ENCODE results near the gene STAT1. TPM values are rescaled to one million over a fixed set of nuclear protein-coding genes. Genes with fewer than 3 reads are reported as not detected.
A peak's percentile ranks its signal among the peaks of the same experiment; 100 is the strongest.

STAT1 gene
- total RNA-seq, 1 donor from 2014 or later, result 139 TPM

DNA sequence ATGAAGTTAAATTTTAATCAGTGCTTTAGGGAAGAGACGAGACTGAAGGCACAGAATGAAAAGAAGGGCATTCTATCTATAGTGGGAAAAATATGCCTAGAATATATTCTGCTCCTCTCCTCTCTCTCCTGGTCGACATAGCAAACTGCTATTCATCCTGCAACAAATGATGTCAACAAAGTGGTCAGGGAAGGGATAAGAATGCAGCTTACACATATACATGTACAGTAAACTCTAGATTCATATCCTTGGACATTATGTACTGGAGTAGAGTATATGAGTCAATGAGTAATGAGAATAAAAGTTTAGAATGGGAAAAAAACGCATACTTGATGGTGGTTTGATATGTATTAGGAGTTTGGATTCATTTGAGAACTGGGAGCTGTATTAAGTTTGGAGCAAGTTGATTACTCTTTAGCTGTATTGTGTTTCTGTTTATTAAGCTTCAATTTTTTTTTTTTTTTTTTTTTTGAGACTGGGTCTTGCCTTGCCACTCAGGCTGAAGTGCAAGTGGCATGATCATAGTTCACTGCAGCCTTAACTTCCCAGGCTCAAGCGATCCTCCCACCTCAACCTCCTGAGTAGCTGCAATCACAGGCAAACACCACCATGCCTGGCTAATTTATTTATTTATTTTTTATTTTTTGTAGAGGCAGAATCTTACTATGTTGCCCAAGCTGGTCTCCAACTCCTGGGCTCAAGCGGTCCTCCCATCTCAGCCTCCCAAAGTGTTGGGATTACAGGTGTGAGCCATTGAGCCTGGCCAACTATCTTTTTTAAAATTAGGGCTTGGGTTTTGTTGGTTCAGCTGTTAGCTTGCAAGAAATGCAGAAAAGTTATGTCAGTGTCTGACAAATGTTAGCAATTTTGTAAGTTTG lies 53.8 kb downstream of the STAT1 start:
- Mint-ChIP-seq H3K4me3 (ENCODE audit: low read depth) (no peak overlapping the region), H3K27ac (no peak overlapping the region), H3K9me3 (peaks cover 19% of the 10 kb centered on the region), H3K27me3 (ENCODE audit: low read depth) (no peaks in the 10 kb centered on the region), H3K4me1 (ENCODE audit: low read depth) (peaks cover 19% of the 10 kb centered on the region), H3K36me3 (ENCODE audit: low read depth) (peaks cover 68% of the 10 kb centered on the region)
- no peak for DNase-seq (ENCODE audit: low spot score)
- intact Hi-C loops (cut with micrococcal nuclease), result no loop called here

DNA sequence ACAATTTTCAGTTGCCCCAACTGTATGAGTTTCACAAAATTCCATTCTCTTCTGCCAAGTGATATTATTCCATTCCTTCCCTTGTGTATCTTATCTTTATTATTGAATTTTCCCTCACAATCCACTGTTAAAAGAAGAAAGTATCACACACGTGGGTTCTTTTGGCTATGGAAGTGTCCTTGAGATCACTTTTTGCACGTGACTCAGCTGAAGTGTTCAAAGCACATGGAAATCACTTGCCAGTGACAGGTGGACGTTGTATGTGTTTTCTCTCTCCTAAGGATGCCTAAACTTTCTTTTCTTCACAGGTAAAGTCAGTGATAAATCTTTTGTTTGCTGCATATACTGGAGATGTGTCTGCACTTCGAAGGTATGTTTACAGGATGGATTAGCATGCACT lies 60.7 kb downstream of the STAT1 start:
- Mint-ChIP-seq H3K9me3 (peaks cover 19% of the 10 kb centered on the region), H3K27me3 (ENCODE audit: low read depth) (no peaks in the 10 kb centered on the region), H3K4me1 (ENCODE audit: low read depth) (peaks cover 4% of the 10 kb centered on the region), H3K4me3 (ENCODE audit: low read depth) (no peak overlapping the region), H3K36me3 (ENCODE audit: low read depth) (peaks cover 19% of the 10 kb centered on the region), H3K27ac (no peak overlapping the region)
- intact Hi-C loops (cut with micrococcal nuclease), result no loop called here
- no peak for DNase-seq (ENCODE audit: low spot score)

DNA sequence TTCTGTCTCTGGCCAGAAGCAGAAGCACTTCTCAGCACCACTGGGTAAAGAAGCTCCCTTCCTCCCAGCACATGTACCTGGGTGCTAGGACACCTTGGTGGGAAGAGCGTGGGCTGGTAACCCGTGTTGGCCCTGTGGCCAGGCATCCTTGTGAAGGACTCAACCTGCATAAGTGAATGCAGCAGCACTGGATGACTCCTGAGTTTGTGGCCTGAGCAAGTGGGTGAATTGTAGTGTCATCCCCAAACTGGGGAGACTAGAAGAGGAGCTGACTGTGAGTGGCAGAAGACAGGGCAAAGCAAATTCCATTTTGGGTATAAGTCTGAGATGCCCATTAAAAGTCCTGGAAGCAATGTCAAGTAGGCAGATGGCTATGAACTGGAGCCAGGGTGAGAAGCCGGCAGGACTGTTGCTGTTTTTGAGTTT lies 63.4 kb downstream of the STAT1 start:
- no peak for DNase-seq (ENCODE audit: low spot score)
- Mint-ChIP-seq H3K4me1 (ENCODE audit: low read depth) (peaks cover 14% of the 10 kb centered on the region), H3K9me3 (peaks cover under 1% of the 10 kb centered on the region), H3K4me3 (ENCODE audit: low read depth) (no peak overlapping the region), H3K36me3 (ENCODE audit: low read depth) (peaks cover under 1% of the 10 kb centered on the region), H3K27ac (no peak overlapping the region), H3K27me3 (ENCODE audit: low read depth) (no peaks in the 10 kb centered on the region)
- intact Hi-C loops (cut with micrococcal nuclease), result no loop called here

DNA sequence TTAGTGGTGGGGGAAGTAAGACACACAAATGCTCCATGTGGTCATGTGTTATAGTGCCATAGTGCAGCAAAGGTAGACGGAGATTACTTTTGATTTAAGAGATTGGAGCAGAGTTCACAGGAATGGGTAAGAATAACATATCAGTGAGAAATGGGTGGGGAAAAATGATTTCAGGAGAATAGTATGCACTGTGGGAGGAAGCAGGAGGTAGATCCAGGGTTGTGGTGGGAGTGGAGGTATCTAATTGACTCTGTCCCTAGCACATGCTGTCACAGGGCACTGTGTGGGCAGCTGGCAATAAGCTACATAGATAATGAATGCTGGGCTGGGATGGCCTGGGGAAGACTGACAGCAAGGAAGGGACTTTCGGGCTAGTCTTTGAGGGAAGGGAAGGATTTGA lies 65.3 kb downstream of the STAT1 start:
- no peak for DNase-seq (ENCODE audit: low spot score)
- H3K27me3 Mint-ChIP-seq (ENCODE audit: low read depth), result no peaks in the 10 kb centered on the region
- intact Hi-C loops (cut with micrococcal nuclease), result loop anchor here (5.0 kb wide), 3 partner anchors 36 to 166 kb away; no protein-coding TSS in a partner anchor
- no peaks in the 10 kb centered on the region for H3K9me3 Mint-ChIP-seq
- no peaks in the 10 kb centered on the region for H3K36me3 Mint-ChIP-seq (ENCODE audit: low read depth)
- peaks cover 16% of the 10 kb centered on the region for H3K4me1 Mint-ChIP-seq (ENCODE audit: low read depth)
- no peak overlapping the region for H3K27ac Mint-ChIP-seq
- H3K4me3 Mint-ChIP-seq (ENCODE audit: low read depth), result no peak overlapping the region

DNA sequence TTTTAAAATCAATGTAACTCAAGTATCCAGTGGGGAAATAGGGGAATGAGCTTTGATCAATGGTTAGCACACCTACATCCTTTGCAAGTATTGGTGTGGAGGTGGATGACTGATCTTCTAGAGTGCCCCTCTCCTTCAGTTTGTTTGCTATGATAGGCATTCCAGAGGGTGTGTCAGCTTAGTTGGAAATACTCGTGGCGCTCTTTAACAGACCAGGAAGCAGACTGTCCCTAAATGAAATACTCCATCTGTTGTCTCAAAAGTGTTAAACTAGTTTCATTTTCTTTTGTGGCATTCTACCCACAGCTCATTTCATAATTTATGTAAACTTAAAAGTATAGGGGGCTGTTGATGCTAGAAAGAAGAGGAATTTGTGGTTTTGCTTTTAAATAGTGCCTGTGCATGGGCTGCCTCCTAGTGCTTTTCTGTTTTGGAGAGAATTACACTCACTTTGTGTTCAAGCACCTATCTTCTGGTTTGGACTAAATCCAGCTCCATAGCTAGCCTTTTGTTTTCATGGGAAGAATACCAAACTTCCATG lies 66.2 kb downstream of the STAT1 start:
- DNase-seq (ENCODE audit: low spot score), result no peak
- peak overlapping the region; percentile 23 for H3K27ac Mint-ChIP-seq
- H3K9me3 Mint-ChIP-seq, result no peaks in the 10 kb centered on the region
- H3K36me3 Mint-ChIP-seq (ENCODE audit: low read depth), result no peaks in the 10 kb centered on the region
- no peaks in the 10 kb centered on the region for H3K27me3 Mint-ChIP-seq (ENCODE audit: low read depth)
- H3K4me1 Mint-ChIP-seq (ENCODE audit: low read depth), result peaks cover 16% of the 10 kb centered on the region
- intact Hi-C loops (cut with micrococcal nuclease), result loop anchor here (5.0 kb wide), 3 partner anchors 35 to 165 kb away; no protein-coding TSS in a partner anchor
- no peak overlapping the region for H3K4me3 Mint-ChIP-seq (ENCODE audit: low read depth)

DNA sequence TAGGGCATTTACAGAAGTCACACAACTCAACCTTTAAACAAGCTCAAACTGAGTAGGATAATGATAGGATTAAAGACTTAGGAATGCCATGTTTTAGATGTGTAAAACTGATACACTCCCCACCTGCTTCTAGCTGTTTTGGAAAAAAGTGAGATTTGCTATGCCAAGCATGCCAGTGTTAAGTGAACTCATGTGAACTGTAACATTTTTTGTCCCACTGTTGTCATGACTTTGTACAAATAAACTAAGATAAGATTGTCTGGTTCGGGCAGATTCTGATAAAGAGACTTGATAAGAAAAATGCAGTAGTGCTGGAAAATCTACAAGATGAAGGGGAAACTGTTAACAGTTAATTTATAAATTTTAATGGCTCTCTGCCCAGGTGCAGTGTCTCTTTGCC lies 66.8 kb downstream of the STAT1 start:
- H3K4me1 Mint-ChIP-seq (ENCODE audit: low read depth), result peaks cover 16% of the 10 kb centered on the region
- DNase-seq (ENCODE audit: low spot score), result no peak
- no peaks in the 10 kb centered on the region for H3K27me3 Mint-ChIP-seq (ENCODE audit: low read depth)
- intact Hi-C loops (cut with micrococcal nuclease), result loop anchor here (5.0 kb wide), 3 partner anchors 35 to 165 kb away; no protein-coding TSS in a partner anchor
- no peaks in the 10 kb centered on the region for H3K9me3 Mint-ChIP-seq
- no peak overlapping the region for H3K27ac Mint-ChIP-seq
- H3K36me3 Mint-ChIP-seq (ENCODE audit: low read depth), result no peaks in the 10 kb centered on the region
- H3K4me3 Mint-ChIP-seq (ENCODE audit: low read depth), result no peak overlapping the region

DNA sequence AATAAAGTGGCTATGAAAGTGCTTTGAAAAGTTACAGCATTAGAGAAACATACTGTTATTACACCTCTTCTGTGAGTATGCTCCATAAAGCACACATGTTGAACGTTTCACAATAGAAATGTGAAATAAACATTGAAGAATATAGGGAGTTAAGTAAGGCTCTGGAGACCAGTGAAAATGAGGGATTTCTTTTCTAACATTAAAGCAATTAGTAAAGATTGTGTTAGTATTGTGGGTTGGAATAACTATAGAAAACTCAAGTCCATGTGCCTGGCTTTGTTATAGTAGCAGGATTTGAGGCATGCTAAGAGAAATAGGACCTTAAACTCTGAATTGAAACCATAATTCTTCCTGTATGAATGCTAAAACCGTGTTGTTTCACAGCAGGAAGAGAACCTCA lies 70.3 kb downstream of the STAT1 start:
- Mint-ChIP-seq H3K4me1 (ENCODE audit: low read depth) (peaks cover 16% of the 10 kb centered on the region), H3K9me3 (no peaks in the 10 kb centered on the region), H3K27ac (no peak overlapping the region), H3K4me3 (ENCODE audit: low read depth) (no peak overlapping the region), H3K36me3 (ENCODE audit: low read depth) (peaks cover 3% of the 10 kb centered on the region), H3K27me3 (ENCODE audit: low read depth) (no peaks in the 10 kb centered on the region)
- intact Hi-C loops (cut with micrococcal nuclease), result no loop called here
- DNase-seq (ENCODE audit: low spot score), result no peak

DNA sequence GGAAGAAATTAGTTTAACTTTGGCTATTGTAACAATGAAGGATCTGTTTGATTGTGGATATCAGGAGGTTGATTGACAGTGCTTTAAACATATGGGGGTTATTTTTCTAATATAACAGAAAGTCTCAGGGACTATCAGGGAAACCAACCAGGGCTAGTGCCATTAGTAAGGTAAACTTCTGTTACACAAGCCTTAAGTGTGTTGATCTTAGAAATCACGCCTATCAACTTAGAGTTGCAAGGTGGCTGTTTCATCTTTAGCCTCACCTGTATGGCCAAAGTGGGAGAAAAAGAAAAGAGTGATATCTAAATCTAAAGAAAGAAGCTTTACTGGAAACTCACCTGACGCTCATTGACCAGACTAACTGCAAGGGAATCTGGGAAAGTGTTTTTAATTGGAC lies 71.3 kb downstream of the STAT1 start:
- Mint-ChIP-seq H3K9me3 (no peaks in the 10 kb centered on the region), H3K27me3 (ENCODE audit: low read depth) (no peaks in the 10 kb centered on the region), H3K4me3 (ENCODE audit: low read depth) (no peak overlapping the region), H3K36me3 (ENCODE audit: low read depth) (peaks cover 3% of the 10 kb centered on the region), H3K4me1 (ENCODE audit: low read depth) (peaks cover 12% of the 10 kb centered on the region), H3K27ac (no peak overlapping the region)
- DNase-seq (ENCODE audit: low spot score), result no peak
- intact Hi-C loops (cut with micrococcal nuclease), result no loop called here

DNA sequence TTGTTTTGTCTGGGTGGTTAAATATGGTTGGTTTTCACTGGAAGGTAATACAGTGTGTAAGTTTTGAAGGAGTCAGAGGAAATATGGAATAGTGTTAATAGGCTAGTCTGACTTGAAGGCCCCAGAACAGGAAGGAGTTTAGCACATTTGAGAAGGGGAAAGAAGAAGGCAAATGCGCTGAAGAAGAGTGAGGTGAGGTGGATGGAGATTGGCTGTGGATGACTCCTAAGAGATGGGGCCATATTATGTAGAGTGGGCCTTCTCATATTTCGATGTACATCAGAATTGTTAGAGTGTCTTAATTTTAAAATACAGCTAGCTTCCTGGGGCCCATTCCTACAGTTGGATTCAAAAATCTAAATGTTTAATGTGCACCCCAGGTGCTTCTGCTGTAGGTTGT lies 72.4 kb downstream of the STAT1 start:
- no peak for DNase-seq (ENCODE audit: low spot score)
- no peak overlapping the region for H3K27ac Mint-ChIP-seq
- no peaks in the 10 kb centered on the region for H3K9me3 Mint-ChIP-seq
- no peaks in the 10 kb centered on the region for H3K27me3 Mint-ChIP-seq (ENCODE audit: low read depth)
- no peak overlapping the region for H3K4me3 Mint-ChIP-seq (ENCODE audit: low read depth)
- H3K4me1 Mint-ChIP-seq (ENCODE audit: low read depth), result peaks cover 5% of the 10 kb centered on the region
- H3K36me3 Mint-ChIP-seq (ENCODE audit: low read depth), result peaks cover 9% of the 10 kb centered on the region
- intact Hi-C loops (cut with micrococcal nuclease), result no loop called here

DNA sequence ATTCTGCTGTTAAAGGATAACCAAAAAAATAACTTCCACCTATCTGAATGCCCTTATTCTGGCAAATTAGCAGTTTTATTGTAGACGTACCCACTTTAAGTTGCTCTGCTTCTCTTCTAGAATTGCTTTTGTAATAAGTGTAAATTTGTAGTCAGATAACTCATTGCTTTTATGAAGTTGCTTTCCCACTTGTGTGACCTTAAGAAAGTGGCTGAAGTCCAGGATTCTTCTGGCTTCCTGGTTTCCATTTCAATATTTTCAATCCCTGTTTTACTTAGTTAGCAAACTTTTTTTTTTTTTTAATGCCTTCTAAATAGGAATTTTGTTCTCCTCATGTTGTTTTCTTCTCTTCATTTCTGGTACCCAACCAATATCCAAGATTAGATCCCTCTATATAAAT lies 73.5 kb downstream of the STAT1 start:
- DNase-seq (ENCODE audit: low spot score), result no peak
- intact Hi-C loops (cut with micrococcal nuclease), result no loop called here
- no peak overlapping the region for H3K27ac Mint-ChIP-seq
- H3K4me1 Mint-ChIP-seq (ENCODE audit: low read depth), result peaks cover 2% of the 10 kb centered on the region
- H3K9me3 Mint-ChIP-seq, result no peaks in the 10 kb centered on the region
- H3K27me3 Mint-ChIP-seq (ENCODE audit: low read depth), result no peaks in the 10 kb centered on the region
- H3K36me3 Mint-ChIP-seq (ENCODE audit: low read depth), result peaks cover 13% of the 10 kb centered on the region
- H3K4me3 Mint-ChIP-seq (ENCODE audit: low read depth), result no peak overlapping the region

DNA sequence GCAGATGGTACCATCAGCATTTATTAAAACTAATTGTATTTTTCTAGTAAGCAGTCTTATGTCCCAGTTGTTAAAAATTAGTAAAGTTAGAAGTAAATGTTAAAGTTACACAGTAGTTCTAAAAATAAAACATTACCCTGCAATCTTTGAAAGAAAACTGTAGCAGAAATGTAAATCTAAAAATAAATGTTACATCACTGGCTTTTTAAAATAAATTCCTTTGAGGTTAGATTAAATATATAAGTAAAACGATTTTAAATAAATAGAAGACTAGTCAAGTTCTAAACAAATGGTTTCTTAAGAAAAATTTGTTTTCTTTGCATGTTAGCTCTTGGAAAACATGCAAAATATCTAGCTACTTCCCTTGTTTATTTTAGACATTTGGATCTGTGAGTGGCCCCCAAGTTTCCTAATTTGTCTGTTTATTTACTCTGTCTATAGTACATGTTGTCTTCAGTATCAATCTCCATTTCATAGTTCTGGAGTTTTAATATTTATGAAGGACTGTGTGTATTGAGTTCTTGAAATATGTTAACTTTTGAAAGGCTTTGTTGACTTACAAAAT lies 75.1 kb downstream of the STAT1 start:
- H3K4me3 Mint-ChIP-seq (ENCODE audit: low read depth), result no peak overlapping the region
- intact Hi-C loops (cut with micrococcal nuclease), result no loop called here
- no peak for DNase-seq (ENCODE audit: low spot score)
- no peaks in the 10 kb centered on the region for H3K27me3 Mint-ChIP-seq (ENCODE audit: low read depth)
- H3K4me1 Mint-ChIP-seq (ENCODE audit: low read depth), result peaks cover 2% of the 10 kb centered on the region
- no peak overlapping the region for H3K27ac Mint-ChIP-seq
- peaks cover 19% of the 10 kb centered on the region for H3K36me3 Mint-ChIP-seq (ENCODE audit: low read depth)
- no peaks in the 10 kb centered on the region for H3K9me3 Mint-ChIP-seq

DNA sequence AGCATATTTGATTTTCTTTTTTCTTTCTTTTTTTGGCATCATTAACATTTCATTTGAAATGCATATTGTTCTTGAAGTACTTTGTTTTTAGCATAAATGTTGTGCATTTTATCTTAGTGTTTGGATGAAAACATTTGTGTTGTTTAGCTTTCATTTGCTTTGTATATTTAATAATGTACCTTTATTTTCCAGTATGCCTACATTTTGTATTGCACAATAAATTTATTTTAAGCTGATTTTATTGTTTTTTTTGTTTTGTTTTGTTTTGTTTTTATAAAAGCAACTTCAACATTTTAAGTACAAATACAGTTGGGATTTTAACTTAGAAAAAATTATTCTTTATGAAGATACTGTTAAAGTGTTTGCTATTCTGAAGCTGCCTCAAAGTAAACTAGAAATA lies 78.9 kb downstream of the STAT1 start:
- no peak overlapping the region for H3K27ac Mint-ChIP-seq
- no peak for DNase-seq (ENCODE audit: low spot score)
- H3K36me3 Mint-ChIP-seq (ENCODE audit: low read depth), result peaks cover 46% of the 10 kb centered on the region
- H3K9me3 Mint-ChIP-seq, result no peaks in the 10 kb centered on the region
- no peak overlapping the region for H3K4me3 Mint-ChIP-seq (ENCODE audit: low read depth)
- H3K4me1 Mint-ChIP-seq (ENCODE audit: low read depth), result peaks cover 7% of the 10 kb centered on the region
- H3K27me3 Mint-ChIP-seq (ENCODE audit: low read depth), result no peaks in the 10 kb centered on the region
- intact Hi-C loops (cut with micrococcal nuclease), result no loop called here

DNA sequence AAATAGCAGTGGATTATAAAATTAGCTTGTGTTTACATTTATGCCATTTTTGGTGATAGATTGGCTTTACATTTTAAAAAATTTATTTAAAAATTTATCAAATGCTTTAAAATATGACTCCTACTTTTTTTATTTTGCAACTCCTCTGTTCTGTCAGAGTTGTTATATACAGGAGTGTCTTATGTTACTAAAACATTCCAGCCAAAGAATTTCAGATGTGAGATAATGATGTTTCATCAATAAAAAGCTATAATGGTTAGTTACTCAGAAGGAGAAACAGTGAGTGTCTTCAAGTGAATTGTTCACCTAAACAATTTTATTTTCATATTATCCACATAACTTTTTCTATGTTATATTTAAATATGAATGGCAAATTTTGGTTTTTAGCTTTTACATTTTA lies 80.6 kb downstream of the STAT1 start:
- Mint-ChIP-seq H3K27me3 (ENCODE audit: low read depth) (no peaks in the 10 kb centered on the region), H3K4me1 (ENCODE audit: low read depth) (peaks cover 10% of the 10 kb centered on the region), H3K4me3 (ENCODE audit: low read depth) (no peak overlapping the region), H3K9me3 (no peaks in the 10 kb centered on the region), H3K27ac (no peak overlapping the region), H3K36me3 (ENCODE audit: low read depth) (peaks cover 52% of the 10 kb centered on the region)
- intact Hi-C loops (cut with micrococcal nuclease), result no loop called here
- DNase-seq (ENCODE audit: low spot score), result no peak

Data from activated T-helper 2 cell treated with anti-CD3 and anti-CD28 coated beads, Interferon-gamma antibody, Interleukin-2, Interleukin-4, amounts not matched to agents 10 μg/mL and 5 μg/mL and 100 μg/mL, durations not matched to agents 14 hours and 24 hours and 36 hours (primary cell).